HG03565 (cell line): ENCODE results near the gene AFF3.
"Not testable (repeated sequence)": the region's sequence is repeated elsewhere in the genome, so short reads cannot be mapped to it uniquely, and the experiment has no call there.

ENCODE experiments used
- ATAC-seq: cut with Tn5 transposase; IDR thresholded peaks from one replicate; pipeline ENCODE4 v1.9.1; 2021; ENCODE audit warnings: mild to moderate bottlenecking, moderate library complexity; ENCODE audit not compliant: unreplicated experiment

AFF3 gene

GRCh38 chr2:100146657-100146960 lies 4.2 kb upstream of the AFF3 start:
- no peak for ATAC-seq

- ATAC-seq: no peak
Measured at GRCh38 chr2:100145893-100146656, 3.7 kb upstream of the AFF3 start.

DNA sequence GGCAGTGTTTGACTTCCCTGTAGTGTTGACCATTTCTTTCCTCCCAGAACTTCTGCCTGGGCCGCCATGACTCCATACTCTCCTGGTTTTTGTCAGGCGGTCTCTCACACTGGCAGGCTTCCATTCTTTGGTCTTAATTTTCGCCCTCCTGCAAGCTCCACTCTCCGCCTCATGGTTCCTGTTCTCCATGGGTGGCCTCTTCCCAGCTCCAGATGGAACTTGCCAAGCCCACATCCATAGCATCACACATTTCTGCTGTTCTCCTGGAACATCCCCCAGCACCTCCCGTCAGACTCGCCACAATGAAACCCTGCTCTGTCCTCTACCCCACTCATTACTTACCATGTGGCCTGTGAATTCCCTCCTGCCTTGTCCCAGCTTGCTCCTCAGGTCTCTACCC lies 896 bp upstream of the AFF3 start:
- ATAC-seq: no peak

DNA sequence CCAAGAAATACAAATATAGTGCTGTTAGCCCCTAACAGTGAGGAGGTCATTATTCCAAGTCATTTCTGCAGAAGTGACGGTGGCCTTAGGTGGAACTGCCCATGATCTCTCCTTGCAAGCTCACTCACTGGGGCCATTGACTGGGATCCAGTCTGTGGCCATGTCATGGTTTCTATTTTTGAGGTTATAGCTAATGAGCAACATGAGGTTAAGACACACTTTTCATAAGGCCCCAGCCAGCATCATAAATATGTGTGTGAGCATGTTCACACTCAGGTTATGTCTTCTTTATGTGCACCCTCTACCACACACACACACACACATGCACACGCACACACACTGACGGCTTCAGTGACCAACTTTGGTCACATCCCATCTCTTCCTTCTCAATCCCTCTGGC lies 484 bp downstream of the AFF3 start:
- no peak for ATAC-seq

DNA sequence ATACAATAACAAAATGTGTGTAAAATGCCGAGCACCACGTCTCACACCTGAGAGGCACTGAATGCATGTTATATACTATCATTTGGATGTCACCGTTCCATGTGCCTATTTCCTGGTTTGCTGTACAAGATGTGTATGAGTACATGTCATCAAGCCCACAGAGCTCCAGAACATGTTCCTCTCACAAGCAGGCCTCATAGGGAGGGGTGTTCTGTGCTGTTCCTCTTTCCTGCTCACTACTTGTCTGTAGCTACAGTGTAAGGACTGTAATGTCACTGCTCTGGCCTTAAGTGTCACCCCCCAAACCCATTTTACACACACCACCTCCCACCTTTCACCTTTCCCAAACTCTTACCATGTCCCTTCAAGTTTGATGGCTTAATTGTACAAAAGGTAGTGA lies 1.8 kb downstream of the AFF3 start:
- no peak for ATAC-seq

GRCh38 chr2:100137866-100138570 lies 4.4 kb downstream of the AFF3 start:
- ATAC-seq: no peak

DNA sequence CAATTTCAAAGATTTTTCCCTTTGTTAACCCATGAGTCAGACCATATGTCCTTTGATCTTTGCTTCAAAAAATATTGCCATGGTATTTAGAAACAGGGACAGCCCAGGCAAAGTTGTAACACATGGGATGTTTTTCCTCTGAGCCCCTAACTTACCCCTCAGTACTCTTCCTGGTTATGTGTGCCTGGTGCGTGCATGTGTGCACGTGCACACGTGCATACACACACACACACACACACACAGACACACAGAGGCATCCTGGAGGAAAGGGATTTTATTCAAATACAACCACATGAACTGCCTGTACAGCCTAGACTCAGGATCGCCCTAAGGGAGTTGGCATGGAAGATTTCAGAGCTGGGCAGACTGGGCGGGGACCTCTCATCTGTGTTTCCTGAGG lies 5.1 kb downstream of the AFF3 start:
- no peak for ATAC-seq

DNA sequence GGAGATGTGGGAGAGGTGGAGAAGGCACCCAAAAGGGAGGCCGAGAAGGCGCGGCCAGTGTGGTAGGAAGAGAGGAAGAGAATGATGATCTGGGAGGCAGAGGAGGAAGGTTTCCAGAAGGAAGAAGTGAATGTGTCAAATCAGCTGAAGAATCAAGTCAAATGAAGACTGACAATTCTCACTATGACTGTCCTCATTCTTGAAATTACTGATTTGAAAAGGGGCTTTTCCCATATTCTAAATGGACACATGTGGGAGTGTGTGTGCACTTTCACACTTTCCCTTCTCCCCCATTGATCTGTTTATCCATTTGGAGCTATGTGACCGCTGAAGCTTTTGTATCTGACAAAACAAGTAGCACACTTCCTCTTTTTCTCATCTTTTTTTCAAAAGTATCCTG lies 6.1 kb downstream of the AFF3 start:
- ATAC-seq: peak; percentile 53

DNA sequence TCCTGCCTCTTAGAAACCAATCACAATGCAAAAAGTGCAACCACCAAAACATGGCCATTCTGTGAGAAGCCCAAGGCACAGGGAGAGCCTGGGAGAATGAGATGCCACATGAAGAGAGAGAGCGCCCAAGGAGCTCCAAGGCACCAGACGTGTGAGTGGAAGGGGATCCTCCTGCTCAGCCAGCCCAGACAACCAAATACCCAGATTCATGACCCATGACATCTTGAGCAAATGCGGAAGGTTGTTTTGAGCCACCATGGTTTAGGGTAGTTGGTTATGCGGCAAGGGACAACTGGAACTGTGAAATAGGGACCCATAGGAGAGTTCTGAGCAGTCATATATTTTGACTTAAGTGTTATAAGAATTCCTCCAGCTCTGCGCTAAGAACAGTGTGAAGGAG lies 7.0 kb downstream of the AFF3 start:
- no peak for ATAC-seq

GRCh38 chr2:100130595-100131391 lies 11.6 kb downstream of the AFF3 start:
- ATAC-seq: no peak

- ATAC-seq: no peak
Measured at GRCh38 chr2:100126897-100127401, 15.4 kb downstream of the AFF3 start.

DNA sequence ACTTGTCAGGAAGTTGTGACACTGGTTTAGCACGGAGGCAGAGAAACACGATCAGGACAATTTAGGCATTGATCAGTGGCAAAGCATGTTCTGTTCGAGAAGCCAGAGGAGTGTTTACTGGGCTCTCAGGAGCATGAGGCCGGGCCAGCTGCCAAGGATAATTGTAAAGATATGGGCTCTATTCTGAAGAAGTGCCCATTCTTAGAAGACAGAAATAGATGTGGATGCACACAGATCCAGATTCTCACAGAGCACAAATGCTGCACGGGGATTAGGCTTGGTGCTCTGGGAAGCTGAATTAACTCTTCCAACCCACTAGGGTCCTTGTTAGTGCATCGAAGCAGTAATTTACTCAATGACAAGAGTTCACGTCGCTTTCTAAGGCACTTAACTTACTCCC lies 16.2 kb downstream of the AFF3 start:
- no peak for ATAC-seq

- ATAC-seq: no peak
Measured at GRCh38 chr2:100125626-100126025, 16.8 kb downstream of the AFF3 start.

DNA sequence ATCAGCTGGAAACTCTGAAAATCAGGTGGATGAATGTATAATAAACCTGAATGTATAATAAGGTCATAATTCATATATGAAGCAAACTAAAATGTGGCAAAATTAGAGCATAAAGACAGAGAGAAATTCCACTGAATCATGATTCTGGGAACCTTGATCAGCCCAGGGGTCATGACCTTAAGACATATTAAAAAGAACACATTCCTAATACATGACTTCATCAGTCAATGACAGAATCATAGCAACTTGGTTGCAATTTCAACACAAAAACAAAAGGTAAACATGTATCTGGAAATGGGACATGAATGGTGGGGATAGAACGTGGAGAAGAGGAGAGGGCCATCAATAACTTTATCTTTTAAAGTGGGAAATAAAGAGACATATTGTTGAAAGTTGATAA lies 17.6 kb downstream of the AFF3 start:
- no peak for ATAC-seq

GRCh38 chr2:100121124-100121718 lies 21.2 kb downstream of the AFF3 start:
- ATAC-seq: no peak

GRCh38 chr2:100119235-100119634 lies 23.2 kb downstream of the AFF3 start:
- ATAC-seq: no peak

- ATAC-seq: peak; percentile 73
Measured at GRCh38 chr2:100113990-100114433, 28.4 kb downstream of the AFF3 start.

DNA sequence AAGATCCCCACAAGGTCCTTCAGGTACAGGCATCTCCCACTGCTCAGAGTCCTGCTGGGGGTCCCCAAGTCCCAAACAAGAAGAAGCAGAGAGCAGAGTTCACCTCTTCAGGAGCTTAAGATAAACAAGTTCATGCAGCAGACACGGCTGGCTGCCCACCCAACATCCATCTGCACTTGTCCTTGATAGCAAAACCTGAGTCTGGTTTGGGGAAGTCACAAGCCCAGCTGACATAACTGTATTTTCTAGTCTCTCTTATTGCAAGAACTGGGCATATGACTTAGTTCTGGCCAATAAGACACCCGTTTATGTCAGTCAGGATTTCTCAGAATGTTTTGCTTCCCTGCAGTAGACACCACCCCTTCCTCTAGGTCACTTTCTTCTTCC lies 31.8 kb downstream of the AFF3 start:
- no peak for ATAC-seq

GRCh38 chr2:100109986-100110613 lies 32.3 kb downstream of the AFF3 start:
- no peak for ATAC-seq

DNA sequence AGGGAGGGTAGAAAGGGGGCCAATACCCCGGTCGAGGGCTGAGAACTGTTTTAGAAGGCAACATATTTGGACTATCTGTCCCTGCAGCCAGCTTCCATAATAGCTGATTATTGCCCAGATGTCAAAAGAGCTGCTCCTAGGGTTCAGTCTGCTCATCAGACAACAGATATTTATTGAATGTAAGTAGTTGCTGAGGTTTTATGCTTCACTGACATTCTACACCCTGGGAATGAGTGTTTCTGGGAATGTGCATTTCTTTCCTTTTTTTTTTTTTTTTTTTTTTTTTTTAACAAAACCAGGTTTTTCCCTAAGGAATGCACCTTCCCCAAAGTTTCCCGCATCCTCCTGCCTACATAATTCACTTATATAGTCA lies 33.8 kb downstream of the AFF3 start:
- ATAC-seq: not testable (repeated sequence)
